ENCODE data around the gene CHST15. TPM values are rescaled to one million over a fixed set of nuclear protein-coding genes. Genes with fewer than 3 reads are reported as not detected.
A peak's percentile ranks its signal among the peaks of the same experiment; 100 is the strongest.

Gene CHST15
- total and polyA plus RNA-seq, 2 of the 13 experiments (the other 11 are each of a cell fraction or from before 2014, with no cell fraction given) = 1.4 to 94.7 TPM

DNA sequence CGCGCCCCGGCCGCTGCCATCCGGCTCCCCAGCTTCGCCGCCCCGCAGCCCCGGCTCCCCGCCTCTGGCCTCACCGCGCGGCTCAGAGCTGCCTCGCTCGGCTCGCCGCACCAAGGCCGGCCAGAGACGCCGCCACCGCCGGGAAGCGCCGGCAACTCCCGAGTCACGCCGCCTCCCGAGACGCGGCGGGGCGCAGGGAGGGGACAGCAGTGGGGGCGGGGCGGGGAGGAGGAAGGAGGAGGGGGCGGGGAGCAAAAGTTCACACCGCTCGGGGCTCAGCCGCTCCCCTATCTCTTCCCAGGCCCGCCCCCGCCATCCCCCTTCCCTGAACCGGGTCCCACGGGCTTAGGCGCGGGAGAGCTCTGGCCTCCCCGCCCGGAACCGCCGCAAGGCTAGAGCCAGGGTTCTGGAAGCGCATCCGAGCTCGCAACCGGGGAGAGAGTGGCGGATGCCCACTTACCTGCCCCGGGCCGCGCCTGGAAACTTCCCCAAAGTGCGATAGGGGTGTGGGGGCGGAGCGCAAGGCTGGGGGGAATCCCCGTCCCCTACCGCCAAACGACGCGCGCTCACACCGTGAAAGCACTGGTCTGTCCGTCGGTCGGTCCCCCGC, 1.0 kb downstream of the CHST15 start (continued):
- TF ChIP-seq SNAPC4 (CRISPR knock-in tag; IDR thresholded peaks at IDR 0.05) (no peak), REPIN1 (CRISPR knock-in tag; IDR thresholded peaks at IDR 0.05; ENCODE audit: borderline replicate concordance, low read depth) (no peak), ZNF281 (CRISPR knock-in tag; IDR thresholded peaks at IDR 0.05; ENCODE audit: borderline replicate concordance) (peak; percentile 33; the same call in 1 of the 2 replicates), ZNF512B (CRISPR knock-in tag; IDR thresholded peaks at IDR 0.05; ENCODE audit: borderline replicate concordance) (no peak), MAF1 (CRISPR knock-in tag; IDR thresholded peaks at IDR 0.05; ENCODE audit: borderline replicate concordance) (no peak), HNF4G (IDR thresholded peaks at IDR 0.05; ENCODE audit: borderline replicate concordance, low read depth, low read length) (no peak), HNF4G (CRISPR knock-in tag; IDR thresholded peaks at IDR 0.05; ENCODE audit: borderline replicate concordance, low read depth) (no peak), ZNF83 (CRISPR knock-in tag; IDR thresholded peaks at IDR 0.05; ENCODE audit: borderline replicate concordance) (no peak), ZNF562 (CRISPR knock-in tag; IDR thresholded peaks at IDR 0.05; ENCODE audit: borderline replicate concordance) (no peak), ZBTB43 (CRISPR knock-in tag; conservative IDR thresholded peaks at IDR 0.05) (no peak), ZNF629 (CRISPR knock-in tag; conservative IDR thresholded peaks at IDR 0.05) (no peak), ZNF652 (CRISPR knock-in tag; IDR thresholded peaks at IDR 0.05; ENCODE audit: borderline replicate concordance, low read depth) (no peak), ZNF44 (CRISPR knock-in tag; IDR thresholded peaks at IDR 0.05) (0 out of 2 replicates have a peak, but pooled peaks have one; percentile 62), HMG20A (CRISPR knock-in tag; IDR thresholded peaks at IDR 0.05; ENCODE audit: borderline replicate concordance) (no peak)
- TF ChIP-seq, protein P1, sequence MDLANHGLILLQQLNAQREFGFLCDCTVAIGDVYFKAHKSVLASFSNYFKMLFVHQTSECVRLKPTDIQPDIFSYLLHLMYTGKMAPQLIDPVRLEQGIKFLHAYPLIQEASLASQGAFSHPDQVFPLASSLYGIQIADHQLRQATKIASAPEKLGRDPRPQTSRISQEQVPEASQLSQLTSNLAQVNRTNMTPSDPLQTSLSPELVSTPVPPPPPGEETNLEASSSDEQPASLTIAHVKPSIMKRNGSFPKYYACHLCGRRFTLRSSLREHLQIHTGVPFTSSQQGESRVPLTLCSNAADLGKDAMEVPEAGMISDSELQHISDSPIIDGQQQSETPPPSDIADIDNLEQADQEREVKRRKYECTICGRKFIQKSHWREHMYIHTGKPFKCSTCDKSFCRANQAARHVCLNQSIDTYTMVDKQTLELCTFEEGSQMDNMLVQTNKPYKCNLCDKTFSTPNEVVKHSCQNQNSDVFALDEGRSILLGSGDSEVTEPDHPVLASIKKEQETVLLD (CRISPR knock-in tag; IDR thresholded peaks at IDR 0.05; ENCODE audit: low read depth) = no peak

All from HepG2 (cell line).